NOMO-1 treated with dmso at 0.1 percent for 144 hours (cell line): ENCODE measurements around the gene SPTAN1.

Experiments used
- DNase-seq: peaks from one replicate; lab custom pipeline; 2025; ENCODE audit not compliant: unreplicated experiment; lab: John Stamatoyannopoulos, UW

Gene SPTAN1

DNA sequence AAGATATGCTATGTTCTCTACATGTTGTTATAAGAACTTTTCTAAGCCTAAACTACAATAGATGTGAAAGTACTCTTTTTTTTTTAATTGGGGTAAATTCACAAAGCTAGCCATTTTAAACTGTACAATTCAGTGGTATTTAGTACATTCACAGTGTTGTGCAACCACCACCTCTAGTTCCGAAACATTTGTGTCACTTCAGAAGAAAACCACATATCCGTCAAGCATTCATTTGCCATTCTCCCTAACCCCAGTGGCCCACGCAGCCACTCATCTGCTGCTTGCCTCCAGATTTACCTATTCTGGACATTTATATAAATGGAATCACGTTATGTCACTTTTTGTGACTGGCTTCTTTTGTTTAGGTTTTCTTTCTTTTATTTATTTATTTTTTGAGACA lies 43.1 kb downstream of the SPTAN1 start:
- DNase-seq: no peak

DNA sequence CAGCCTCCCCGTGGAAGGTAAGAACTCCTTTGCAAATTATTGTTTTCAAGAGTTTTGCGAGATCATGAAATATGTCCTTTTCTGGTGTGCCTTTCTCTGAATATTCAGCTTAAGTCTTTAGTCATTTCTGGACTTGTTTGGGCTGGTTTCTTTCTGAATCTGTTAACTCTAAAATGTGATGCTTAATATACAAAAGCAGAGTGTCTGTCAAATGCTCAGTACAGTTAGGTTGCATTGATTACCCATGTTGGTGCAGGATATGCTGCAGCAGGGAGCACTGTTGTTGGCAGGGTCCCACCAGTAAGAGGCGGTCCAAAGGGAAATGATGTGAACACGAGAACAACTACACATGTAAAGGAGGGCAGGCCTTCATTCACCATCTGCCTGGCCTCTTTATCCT lies 47.7 kb downstream of the SPTAN1 start:
- DNase-seq: no peak

DNA sequence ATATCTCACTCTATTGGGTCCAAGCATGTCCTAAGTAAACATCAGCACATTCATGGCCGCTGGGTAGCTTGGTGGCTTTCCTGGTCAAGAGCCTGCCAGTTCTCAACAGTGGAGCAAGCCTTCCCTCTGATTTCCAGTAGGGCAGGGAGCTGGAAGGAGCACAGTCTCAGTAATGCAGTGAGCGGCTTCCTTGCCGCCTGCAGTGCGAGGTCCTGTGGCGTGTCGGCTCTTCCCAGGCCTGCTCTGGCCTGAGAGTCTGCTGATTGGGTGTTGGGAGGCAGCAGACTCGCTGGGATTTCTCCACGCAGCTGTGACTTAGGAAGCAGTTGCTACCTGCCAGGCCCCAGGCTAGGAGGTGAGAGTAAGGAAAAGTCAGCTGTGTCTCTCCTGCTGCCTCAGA lies 51.3 kb downstream of the SPTAN1 start:
- no peak for DNase-seq

DNA sequence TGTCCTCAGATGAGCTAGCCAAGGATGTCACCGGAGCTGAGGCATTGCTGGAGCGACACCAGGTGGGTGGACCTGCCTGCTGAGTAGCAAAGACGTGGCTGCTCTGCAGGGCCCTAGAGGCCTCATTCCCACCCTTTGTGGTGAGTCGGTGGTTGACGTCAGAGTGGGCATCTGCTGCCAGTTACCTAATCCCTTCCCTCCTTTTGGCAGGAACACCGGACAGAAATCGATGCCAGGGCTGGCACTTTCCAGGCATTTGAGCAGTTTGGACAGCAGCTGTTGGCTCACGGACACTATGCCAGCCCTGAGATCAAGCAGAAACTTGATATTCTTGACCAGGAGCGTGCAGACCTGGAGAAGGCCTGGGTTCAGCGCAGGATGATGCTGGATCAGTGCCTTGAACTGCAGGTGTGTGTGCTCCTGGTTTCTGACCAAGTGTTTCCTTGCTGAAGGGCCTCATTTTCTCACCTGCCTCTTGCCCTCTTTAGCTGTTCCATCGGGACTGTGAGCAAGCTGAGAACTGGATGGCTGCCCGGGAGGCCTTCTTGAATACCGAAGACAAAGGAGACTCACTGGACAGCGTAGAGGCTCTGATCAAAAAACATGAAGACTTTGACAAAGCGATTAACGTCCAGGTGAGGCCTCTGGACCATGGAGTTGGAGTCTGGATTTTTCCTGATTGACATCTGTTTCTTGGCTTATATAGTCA lies 55.4 kb downstream of the SPTAN1 start:
- DNase-seq: no peak

DNA sequence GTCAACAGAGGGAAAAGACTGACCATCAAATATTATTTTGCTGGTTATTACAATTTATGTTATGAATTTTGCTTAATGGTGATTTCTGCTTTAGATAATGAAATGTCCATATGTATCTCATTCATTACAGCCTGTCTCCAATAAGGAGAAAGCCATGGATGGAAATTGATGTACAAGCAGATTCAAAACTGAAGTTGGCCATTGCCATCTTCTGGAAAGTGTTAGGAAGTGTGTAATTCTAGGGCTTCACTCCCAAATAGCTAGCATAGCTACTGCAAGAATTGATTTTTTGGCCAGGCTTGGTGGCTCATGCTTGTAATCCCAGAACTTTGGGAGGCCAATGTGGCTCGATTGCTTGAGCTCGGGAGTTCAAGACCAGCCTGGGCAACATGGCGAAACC lies 58.5 kb downstream of the SPTAN1 start:
- no peak for DNase-seq

DNA sequence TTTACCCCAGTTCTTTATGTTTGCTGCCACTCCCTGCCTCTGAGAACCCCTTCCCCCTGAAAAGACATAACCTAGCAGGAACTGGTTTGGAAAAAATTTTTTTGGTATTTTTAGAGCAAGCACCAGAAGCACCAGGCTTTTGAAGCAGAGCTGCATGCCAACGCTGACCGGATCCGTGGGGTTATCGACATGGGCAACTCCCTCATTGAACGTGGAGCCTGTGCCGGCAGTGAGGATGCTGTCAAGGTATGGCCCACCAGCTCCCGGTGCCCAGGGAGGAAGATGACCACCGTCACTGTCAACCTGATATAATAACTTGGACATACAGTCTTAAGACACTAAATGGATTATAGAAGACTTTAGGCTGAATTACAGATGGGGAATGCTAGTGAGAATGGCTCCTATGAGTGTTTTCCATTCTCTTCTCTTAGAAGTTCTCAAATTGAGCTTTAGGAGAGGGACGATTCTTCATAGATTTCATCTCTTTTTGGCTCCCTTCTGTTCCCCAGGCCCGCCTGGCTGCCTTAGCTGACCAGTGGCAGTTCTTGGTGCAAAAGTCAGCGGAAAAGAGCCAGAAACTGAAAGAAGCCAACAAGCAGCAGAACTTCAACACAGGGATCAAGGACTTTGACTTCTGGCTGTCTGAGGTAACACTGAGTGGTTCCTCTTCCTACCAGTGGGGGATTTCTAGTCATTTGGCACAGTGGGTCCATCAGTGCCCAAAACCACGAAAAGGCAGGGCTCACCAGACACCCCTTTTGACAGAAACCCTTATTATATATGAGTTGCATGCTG lies 59.4 kb downstream of the SPTAN1 start:
- no peak for DNase-seq

DNA sequence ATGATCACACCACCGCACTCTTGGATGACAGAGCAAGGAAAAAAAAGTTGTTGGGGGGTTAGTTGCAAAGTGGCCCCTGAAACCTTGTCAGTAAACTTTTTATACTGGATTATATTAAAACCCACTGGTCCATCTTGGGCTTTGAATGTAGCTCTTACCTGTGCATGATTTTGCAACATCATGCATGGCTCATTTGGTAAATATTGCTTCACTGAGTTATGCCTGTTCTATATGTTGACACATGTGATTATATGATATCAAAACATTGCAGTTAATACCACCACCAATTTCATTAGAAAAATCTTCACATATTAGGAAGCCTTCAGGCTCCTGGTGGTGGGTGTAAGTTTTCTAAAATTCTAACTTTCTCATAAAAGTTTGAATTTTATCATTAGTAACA lies 62.3 kb downstream of the SPTAN1 start:
- DNase-seq: no peak

DNA sequence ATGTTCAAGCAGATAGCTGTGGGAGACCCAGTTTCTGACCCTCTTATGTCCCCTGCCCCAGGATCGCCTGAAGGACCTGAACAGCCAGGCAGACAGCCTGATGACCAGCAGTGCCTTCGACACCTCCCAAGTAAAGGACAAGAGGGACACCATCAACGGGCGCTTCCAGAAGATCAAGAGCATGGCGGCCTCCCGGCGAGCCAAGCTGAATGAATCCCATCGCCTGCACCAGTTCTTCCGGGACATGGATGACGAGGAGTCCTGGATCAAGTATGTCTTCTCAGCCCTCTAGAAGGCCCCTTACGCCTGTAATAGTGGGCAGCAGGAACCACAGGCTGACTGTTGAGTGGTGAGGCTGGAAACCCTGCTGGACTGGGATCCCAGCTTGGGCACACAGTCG lies 63.2 kb downstream of the SPTAN1 start:
- no peak for DNase-seq

DNA sequence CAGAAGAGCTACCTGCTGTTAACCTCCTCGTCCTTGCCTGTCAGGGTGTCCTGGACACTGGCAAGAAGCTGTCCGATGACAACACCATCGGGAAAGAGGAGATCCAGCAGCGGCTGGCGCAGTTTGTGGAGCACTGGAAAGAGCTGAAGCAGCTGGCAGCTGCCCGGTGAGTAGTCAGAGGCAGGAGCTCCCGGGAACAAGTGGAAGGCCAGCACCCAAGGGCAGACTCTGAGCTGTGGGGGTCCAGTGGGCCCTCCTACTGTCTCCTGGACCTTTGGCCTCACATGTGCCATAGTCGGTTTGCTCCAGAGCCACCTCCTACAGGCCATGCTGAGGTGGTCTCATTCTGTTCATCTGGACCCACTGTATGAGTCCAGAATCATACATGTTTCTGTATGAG lies 65.6 kb downstream of the SPTAN1 start:
- no peak for DNase-seq

DNA sequence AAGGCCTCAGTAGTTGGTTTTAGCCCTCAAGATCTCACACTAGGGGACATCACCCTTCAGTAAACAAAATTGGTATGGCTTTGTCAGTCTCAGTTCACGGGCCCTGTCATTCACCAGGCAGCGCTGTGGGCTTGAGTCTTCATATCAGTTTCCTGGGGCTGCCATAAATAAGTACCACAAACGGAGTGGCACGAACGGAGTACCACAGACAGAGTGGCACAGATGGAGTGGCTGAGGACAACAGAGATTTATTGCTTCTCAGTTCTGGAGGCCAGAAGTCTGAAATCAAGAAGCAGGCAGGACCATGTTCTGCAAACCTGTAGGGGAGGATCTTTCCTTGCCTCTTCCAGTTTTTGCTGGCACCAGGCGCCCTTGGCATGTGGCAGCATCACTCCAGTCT lies 66.7 kb downstream of the SPTAN1 start:
- DNase-seq: no peak

DNA sequence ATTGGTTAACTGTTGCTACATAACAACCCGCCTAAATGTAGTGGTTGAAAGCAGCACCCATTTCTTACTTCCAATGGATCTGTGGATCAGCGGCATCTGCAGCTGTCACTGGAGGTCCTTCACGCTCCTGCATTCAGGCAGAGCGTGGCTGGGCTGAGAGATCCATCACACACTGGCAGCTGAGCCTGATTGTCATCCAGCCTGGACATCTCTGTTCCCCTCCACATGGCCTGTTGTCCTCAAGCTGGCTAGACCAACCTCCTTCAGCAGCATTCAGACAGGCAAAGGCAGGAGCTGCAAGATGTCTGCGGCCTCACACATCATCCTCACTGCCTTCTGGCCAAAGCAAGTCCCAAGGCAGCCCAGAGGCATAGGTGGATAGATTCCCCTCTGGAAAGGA lies 67.4 kb downstream of the SPTAN1 start:
- DNase-seq: no peak

DNA sequence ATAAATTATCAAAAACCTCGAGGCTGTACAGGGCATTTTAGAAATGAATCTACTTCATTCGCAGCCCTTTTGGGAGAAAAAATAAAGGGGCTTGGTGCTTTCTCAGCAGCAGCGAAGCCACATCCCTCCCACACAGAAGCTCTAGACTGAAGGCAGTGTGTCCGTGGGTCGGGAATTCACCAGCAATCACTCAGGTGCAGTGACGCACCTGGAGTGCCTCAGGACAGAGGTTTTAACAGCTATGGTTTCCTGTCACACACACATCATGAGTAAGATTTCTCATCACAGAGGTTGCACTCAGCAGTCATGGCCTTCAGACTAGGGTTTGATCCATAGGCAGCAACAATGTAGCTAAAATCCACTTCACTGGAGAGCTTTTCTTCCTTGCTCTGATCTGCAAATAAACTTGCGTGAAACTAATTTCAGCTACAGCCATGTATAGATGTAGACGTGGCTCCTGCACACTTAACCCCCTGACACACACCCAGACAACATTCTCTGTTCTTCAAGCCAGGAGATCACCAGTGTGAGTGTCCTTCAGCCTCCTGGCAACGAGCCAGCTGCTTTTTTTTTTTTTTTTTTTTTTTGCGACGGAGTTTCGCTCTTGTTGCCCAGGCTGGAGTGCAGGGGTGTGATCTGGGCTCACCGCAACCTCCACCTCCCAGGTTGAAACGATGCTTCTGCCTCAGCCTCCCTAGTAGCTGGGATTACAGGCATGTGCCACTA lies 69.5 kb downstream of the SPTAN1 start:
- DNase-seq: no peak

DNA sequence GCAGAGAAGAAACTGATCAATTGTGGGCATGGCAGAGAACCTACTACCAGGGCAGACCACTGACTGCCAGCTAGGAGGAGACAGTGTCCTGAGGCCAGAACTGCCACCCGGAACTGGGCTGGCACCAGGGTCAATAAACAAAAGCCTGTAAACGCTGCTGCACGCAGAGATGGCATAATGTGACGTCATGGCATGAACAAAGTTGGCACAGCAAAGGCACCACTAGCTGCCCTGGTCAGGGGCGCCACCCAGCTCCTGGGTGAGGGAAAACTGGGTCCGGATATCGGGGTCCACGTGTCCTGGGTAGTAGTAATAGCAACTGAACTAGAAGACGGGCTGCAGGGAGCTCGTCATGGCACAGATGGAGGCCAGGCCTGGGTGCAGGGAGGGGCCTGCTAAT lies 72.2 kb downstream of the SPTAN1 start:
- DNase-seq: no peak

DNA sequence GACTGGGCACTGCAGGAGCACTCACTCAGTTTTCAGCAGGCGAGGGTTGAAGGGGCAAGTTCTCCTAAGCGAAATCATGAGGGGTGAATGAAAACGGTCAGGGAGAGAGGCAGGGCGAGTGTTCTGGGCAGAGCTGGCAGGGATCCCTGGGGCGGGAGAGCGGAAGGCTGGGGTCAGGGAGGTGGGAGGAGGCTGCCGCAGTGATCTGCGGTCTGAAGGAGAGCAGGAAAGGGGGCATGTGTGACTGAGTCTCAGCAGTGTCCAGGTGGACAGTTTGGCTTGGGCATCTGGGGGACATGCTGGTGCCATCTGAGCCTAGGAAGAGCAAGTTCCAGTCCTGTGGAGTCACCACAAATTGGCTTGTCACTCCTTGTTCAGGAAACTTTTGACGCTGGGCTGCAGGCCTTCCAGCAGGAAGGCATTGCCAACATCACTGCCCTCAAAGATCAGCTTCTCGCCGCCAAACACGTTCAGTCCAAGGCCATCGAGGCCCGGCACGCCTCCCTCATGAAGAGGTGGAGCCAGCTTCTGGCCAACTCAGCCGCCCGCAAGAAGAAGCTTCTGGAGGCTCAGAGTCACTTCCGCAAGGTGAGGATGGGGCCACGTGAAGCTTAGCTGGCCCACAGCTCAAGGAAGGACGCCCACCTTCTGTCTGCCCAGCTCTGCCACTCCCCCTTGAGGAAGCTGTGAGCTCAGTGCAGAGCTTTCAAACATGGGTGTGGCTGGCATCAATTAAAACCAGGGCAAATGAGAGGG lies 73.2 kb downstream of the SPTAN1 start:
- DNase-seq: no peak

DNA sequence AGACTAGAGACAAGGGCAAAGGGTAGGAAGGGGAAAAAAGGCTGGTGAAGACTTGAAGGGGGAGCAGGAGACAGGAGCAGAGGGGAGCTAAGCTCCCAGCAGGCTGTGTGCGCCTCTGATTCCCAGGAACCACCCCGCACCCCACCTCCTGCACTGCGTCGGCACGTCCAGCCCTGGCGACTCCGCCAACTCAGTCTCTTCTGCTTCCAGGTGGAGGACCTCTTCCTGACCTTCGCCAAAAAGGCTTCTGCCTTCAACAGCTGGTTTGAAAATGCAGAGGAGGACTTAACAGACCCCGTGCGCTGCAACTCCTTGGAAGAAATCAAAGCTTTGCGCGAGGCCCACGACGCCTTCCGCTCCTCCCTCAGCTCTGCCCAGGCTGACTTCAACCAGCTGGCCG lies 73.8 kb downstream of the SPTAN1 start:
- no peak for DNase-seq

DNA sequence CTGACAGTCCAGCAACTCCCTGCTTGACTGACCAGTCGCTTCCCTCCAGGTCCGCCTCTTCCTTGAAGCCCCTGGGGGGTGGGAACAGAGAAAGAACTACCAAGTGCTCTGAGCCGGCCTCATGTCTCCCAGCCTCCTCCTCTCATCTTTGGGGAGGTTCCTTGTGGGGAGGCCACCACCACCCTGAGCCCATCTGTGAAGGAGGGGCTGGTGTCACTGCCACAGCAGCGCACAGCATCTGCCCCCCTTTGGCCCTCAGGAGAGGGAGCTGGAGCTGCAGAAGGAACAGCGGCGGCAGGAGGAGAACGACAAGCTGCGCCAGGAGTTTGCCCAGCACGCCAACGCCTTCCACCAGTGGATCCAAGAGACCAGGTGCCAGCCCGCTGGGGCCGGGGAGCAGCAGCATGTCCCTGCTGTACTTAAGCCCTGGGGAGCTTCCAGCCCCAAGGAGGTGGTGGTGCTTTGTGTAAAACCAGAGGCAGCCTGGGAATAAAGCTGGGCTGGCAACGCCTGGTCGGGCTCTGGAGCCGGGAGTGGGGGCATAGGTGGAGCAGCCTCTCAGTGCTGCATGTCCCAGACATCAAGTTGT lies 74.8 kb downstream of the SPTAN1 start:
- no peak for DNase-seq

DNA sequence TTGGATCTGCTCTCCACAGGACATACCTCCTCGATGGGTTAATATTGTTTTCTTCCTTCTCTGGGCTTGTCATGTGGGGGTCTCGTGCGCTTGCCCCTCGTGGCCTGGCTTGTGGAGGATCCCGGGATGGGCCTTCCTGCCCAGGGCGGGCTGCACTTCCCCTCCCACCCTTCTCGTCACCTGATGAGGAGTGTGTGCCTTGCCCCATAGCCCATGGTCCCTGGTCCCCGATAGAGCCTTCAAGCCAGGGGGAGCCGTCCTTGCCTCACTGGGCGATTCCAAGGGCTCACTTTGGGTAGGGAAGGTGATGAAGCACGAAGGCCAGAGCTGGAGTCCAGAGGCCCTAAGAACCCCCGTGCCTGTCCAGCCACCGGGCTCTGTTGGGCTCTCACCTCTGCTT lies 75.5 kb downstream of the SPTAN1 start:
- no peak for DNase-seq

DNA sequence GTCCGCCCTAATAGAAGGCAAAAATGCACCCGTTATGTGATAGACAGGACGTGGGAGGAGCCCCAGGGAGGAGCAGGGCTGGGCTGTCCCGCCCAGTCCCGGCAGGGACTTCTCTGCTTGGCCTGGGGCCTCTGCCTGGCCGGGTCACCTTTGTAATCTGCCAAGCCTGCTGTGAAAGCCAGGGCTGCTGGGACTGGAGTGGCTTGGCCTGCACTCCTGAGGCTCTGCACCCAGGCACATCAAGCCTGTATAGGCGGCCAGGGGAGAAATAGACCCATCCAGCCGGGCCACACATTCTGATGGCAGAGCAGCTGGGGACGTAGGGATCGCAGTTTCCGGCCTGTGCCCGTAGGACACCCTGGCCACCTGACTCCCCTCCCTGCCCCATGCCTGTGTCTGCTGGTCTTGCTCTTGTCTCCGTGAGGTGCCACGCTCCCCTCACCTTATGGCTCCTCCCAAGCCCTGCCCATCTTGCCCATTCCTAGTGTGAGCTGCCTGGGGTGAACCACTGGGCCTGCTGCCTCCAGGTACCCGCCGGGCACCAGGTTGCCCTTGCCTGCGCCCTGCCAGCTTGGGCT lies 76.2 kb downstream of the SPTAN1 start:
- DNase-seq: no peak

DNA sequence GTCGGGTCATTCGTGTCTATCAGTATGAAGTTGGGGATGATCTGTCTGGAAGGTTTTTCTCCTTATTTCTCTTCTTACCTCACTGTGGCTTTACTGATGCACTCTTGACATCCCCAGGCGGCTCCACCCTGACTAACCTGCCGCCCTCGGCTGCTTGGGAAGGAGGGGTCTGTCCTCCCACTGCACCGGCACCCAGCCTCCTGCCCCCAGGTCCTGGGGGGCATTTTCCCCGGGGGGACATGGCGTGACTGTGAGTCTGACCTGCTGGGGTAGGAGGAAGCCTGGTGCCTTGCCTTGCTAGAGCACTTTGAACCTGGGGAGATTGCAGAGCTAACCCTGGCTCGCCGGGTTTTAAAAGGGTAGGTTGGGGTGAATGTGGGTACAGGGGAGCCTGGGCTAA lies 76.7 kb downstream of the SPTAN1 start:
- no peak for DNase-seq

DNA sequence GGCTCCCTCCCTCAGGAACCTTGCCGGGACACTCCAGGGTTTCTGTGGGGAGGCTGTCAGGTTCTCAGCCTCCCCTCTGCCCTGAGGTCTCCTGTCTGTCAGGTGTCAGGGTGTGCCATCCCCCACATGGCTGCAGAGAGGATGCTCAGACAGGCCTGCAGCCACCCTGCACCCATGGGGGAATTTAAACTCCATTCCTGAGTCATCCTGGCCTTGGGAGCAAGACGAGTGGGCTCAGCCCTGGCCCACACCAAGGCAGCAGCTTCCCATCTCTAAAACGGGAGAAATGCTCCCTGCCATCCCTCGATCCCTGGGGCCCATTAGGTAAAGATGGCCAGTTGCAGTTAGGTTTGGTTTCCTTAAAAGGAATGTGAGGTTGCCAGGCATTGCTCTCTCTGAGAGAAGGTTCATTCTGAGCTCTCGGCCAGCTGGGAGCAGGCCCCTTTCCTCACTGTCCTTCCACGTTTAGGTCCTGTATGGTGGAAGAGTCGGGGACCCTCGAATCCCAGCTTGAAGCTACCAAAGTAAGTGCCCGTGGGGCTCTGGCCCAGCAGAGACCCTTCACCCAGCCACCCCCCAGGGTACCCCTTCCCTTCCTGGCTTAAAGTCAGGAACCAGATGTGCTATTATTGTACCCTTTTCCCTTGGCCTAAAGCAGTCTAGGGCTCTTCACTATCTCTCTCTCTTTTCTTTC lies 77.6 kb downstream of the SPTAN1 start:
- no peak for DNase-seq
